GM12872 (cell line): ENCODE results near the gene POC1A.

ENCODE experiments used
- TF ChIP-seq, protein P1 (sequence below): IDR thresholded peaks from 3 replicates; pipeline ENCODE4 v1.5.1; 2011; ENCODE audit warnings: low read depth, mild to moderate bottlenecking, low read length, moderate library complexity; ENCODE audit not compliant: insufficient read depth

Gene POC1A

DNA sequence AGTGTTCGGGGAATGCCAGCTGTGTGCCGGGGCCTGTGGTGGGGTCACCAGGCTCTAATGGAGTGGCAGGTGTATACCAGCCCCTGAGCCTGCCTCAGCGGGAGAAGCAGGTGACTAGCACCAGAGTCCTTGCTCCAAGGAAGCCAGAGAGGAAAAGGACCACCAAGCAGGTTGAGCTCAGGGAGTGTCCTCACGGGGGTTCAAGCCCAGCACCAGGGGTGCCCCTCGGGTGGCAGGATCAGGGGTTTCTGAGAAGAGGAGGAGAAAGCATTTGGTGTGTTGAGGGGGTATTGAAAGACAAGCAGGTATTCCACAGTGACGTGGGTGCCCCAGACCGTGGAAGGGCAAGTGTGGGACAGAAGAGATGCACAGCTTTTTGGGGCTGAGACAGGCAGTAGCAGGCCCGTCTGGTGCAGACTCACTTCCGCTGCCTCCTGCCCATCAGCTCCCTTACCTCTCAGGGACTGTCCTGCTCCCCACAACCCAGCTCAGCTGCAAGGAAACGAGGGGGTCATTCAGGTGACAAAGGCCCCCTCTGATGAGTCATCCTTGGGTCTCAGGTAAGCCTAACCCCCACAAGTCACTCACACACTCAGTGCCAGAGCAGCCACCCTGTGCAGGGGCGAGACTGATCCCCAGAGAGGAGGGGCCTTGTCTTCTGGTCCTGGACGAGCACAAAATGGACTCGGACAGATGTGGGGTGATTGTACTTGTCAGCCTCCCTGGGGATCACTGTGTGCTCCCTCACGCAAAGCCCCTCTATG lies 21.4 kb upstream of the POC1A start:
- TF ChIP-seq, protein P1, sequence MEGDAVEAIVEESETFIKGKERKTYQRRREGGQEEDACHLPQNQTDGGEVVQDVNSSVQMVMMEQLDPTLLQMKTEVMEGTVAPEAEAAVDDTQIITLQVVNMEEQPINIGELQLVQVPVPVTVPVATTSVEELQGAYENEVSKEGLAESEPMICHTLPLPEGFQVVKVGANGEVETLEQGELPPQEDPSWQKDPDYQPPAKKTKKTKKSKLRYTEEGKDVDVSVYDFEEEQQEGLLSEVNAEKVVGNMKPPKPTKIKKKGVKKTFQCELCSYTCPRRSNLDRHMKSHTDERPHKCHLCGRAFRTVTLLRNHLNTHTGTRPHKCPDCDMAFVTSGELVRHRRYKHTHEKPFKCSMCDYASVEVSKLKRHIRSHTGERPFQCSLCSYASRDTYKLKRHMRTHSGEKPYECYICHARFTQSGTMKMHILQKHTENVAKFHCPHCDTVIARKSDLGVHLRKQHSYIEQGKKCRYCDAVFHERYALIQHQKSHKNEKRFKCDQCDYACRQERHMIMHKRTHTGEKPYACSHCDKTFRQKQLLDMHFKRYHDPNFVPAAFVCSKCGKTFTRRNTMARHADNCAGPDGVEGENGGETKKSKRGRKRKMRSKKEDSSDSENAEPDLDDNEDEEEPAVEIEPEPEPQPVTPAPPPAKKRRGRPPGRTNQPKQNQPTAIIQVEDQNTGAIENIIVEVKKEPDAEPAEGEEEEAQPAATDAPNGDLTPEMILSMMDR = no peak

DNA sequence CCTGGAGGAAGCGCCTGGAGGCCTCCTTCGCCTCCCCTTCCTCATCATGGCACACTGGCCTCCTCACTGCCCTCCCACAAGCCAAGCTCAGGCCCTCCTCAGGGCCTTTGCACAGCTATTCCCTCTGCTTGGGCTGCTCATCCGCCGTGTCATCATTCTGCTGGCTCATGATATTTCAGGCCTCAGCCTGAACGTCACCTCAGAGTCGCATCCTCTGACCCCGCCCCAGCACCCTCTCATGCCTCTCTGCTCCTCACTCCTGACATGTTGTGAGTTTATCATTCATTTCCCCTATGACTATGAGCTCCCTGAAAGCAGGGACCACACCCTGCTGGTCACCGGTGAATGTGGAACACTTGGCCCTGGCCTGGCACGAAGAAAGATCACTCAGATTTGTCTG lies 20.7 kb upstream of the POC1A start:
- TF ChIP-seq, protein P1 = no peak

DNA sequence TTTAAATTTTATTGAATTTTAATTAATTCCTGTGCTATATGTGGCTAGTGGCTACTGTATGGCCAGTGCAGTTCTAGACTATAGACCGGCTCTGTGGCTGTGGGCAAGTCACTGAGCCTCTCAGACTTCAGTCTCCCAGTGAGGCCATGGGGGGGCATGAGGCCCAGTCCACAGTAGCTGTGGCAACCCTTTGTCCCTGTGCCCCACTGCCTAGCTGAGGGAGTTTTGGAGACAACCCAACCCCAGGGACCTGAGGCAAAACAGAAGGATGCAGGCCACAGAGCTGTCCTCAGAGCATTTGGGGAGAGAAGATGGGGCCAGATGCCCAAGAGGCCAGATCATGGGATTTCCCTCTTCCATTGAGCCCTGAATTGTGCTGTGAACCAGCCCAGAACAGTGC lies 18.9 kb upstream of the POC1A start:
- TF ChIP-seq, protein P1 = no peak

DNA sequence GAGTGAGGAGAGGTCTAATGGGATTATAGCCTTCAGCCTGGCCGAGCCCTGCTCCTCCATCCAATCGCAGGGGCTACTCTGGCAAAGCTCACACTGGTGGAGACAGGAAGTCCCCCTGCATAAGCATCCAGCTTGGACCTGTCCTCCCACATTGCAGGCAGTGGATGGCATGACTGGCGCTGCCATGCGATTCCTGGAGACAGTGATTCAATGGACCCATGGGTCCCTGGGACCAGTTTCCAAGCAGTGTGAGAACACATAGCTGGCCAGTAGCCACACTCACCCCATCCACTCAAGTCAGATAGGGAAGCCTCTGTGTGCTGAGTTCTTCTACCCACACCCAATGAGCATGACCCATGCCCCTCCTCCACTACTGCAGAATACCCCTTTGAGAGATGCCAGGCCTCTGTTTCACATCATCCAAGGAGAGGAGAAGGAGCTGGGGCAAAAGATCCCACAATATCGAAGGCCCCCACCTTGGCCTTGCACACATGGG lies 18.1 kb upstream of the POC1A start:
- TF ChIP-seq, protein P1 = no peak

DNA sequence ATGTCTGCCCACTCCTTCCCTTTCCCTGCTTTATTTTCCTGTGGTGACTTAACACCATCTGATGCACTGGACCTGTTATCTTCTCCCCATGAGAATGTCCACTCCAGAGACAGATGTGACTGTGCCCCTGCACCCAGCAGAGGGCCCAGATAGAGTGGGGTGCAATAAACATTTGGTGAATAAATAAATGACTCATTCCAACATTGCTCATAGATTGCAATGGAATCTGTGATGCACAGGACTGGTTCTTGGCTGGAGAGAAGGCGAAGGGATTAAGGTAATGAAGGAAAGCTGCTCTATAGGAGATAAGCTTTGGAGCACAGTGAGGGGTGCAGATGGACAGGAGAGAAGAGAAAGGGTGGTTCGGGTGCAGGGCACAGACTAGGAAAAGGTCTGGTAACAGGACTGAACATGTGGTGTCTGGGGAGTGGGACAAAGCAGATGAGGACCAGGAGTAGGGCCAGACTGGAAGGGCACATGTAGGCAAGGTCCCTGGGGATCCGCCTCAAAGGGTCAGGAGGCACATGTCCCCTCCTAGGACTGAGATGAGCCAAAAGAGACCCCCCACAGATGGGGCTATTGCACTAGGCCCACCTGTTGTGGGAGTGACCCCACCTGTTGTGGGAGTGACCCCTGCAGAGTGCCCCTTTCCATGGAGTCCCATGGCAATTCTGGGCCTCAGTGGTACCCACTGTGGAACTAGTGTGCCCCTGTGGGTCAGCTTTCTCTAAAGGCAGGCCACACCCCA lies 17.5 kb upstream of the POC1A start:
- TF ChIP-seq, protein P1 = no peak

DNA sequence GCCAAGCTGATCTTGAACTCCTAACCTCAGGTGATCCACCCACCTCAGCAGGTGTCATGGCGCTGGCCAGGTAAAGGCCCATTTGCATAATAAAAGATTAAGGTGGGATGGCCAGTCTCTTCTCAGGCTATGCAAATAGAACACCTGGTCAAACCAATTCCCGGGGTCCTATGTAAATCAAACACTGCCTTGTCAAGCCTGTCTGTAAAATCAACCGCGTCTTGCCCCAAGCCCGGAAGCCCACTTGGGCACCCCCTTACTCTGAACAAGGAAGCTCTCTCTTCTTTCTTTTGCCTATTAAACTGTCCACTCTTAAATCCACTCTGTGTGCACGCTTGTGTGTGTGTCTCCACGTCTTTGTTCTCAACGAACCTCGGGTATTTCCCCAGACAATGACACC lies 13.0 kb upstream of the POC1A start:
- TF ChIP-seq, protein P1 = no peak

DNA sequence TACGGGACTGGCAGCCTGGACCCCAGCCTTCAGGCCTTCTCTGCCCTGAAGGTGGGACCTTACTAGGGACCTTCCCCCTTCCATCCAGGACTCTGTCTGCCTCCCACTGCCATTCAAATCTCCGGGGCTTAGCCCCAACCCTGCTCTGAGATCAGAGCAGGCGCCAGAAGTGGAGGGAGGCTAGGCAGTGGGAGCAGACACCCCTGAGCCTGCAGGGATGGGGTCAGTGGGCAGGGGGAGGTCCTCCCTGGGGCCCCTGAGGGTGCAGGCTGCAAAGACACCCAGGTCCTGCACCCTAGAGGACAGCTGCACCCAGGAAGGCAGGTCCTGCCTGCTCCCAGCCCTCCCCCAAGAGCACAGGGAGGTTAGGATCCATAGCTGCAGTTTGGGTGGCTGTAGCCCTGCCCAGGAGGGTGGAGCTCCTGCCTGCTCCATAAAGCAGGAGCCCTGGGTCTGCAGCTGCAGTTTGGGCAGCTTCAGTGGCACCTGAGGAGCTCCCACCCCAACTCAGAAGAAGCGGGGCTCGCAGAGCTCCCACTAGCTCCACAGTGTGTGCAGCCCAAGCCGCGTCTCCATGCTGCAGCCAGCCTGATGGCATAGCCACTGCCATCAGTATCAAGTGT lies 8.1 kb upstream of the POC1A start:
- TF ChIP-seq, protein P1 = no peak
